Measurements from ENCODE around the gene DHRS7B.

The DHRS7B gene

DNA sequence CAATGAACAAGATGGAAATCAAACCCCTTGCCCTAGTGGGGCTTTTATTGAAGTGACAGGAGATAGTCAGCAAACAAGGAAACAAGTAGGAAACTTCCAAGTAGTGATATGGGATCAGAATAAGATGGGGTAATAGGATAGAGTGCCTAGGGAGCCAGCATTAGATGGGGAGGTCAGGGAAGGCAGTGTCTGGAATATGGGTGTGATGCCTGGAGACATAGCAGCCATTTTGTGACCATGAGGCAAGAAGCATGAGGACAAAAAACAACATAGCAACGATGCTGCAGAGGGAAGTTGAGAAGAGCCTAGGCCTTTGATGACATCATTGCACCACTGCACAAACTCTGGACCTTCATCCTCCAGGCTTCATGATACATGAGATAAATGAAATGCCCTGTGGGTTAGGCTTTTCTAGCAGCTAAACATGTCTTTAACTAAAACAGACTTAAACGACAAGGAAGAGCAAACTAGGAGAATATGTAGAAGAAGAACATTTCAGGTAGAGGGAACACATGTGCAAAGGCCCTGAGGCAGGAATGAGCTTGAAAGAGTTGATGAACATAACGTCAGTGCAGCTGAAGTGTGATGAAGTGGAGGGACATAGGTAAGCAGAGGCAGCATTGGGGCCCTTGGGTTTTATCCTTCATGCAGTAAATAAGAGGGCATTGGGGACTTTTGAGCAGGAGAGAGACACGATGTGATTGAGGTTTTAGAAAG is 105.4 kb downstream of the DHRS7B start:
- no peak overlapping the region for H3K4me3 Mint-ChIP-seq

DNA sequence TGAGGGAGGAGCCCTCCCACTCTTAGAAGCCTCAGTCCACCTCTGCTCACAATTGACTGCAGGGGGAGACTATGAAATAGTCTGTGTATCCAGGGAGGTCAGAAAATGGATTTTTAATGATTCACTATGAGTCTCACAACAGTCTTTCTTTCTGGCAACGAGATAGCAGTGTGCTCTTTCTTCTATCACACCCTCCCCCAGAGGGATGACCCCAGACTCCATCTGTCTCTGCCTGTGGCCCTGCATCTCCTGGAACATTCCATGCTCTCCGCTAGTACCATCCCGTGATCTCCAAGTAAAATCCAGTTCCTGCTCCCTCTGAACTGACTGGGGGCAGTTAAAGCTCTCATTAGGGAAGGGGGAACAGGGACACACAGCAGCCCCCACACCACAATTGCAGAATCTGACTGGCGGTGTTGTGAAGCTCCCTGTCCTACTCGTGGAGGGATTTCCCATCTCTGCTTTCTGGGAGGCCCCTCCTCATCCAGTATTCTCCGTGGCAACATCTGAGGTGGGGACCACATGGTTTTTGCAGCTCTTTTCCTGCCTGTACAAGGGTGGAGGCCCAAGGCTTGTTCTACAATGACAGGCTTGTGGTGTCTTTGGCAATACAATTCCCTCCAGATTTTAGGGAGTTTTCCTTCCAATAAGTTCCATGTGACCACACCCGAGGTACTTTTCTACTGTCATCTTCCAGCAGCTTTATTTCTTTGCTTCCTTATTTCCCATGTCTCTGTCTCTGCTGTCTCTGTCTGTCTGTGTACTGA is 107.0 kb downstream of the DHRS7B start:
- Mint-ChIP-seq H3K27ac (no peak overlapping the region), H3K36me3 (ENCODE audit: low read depth) (peaks cover 5% of the 10 kb centered on the region), H3K27me3 (ENCODE audit: low read depth) (no peaks in the 10 kb centered on the region), H3K4me3 (no peak overlapping the region), H3K9me3 (peaks cover 6% of the 10 kb centered on the region), H3K4me1 (ENCODE audit: low read depth) (no peaks in the 10 kb centered on the region)

More for the DNA sequence above, 105.4 kb downstream of the DHRS7B start:
- H3K27me3 Mint-ChIP-seq (ENCODE audit: low read depth): no peaks in the 10 kb centered on the region
- H3K4me1 Mint-ChIP-seq (ENCODE audit: low read depth): no peaks in the 10 kb centered on the region
- H3K27ac Mint-ChIP-seq: no peak overlapping the region
- H3K9me3 Mint-ChIP-seq: peaks cover 6% of the 10 kb centered on the region
- peaks cover 5% of the 10 kb centered on the region for H3K36me3 Mint-ChIP-seq (ENCODE audit: low read depth)

- Mint-ChIP-seq H3K27ac (peak overlapping the region; percentile 26), H3K4me3 (no peak overlapping the region), H3K9me3 (peaks cover 6% of the 10 kb centered on the region), H3K27me3 (ENCODE audit: low read depth) (no peaks in the 10 kb centered on the region), H3K36me3 (ENCODE audit: low read depth) (peaks cover 5% of the 10 kb centered on the region), H3K4me1 (ENCODE audit: low read depth) (no peaks in the 10 kb centered on the region)
Measured at GRCh38 chr17:21235921-21236320, 109.2 kb downstream of the DHRS7B start.

DNA sequence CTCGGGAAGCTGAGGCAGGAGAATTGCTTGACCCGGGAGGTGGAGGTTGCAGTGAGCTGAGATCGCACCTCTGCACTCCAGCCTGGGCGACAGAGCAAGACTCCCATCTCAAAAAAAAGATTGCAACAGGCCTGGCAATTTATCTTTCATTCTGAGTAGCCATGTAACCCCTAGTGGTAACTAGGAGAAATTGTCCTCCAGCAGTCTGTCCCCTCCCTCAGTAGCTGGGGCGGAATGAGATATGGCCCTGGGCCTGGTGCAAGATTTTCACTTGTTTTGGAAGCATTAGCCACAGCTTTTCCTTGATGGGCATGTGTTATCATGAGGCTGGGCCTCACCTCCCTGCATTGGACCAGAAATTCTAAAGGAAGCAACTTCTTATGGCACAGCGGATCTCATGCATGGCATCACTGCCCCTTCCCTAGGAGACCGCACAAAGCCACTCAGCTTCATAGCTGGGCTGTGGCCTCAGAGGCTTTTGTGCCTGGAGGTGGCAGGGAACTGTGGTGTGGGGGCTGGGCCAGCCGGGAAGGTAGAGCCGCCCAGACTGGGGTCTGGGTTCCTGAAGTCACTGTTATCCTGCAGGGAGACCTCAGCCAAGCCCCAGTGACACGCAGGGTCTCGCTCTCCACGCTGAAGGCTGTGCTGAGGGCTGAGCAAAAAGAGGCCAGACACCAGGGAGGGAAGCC is 113.1 kb downstream of the DHRS7B start:
- Mint-ChIP-seq H3K4me1 (ENCODE audit: low read depth) (no peaks in the 10 kb centered on the region), H3K36me3 (ENCODE audit: low read depth) (no peaks in the 10 kb centered on the region), H3K4me3 (no peak overlapping the region), H3K27me3 (ENCODE audit: low read depth) (no peaks in the 10 kb centered on the region), H3K27ac (no peak overlapping the region), H3K9me3 (no peaks in the 10 kb centered on the region)

DNA sequence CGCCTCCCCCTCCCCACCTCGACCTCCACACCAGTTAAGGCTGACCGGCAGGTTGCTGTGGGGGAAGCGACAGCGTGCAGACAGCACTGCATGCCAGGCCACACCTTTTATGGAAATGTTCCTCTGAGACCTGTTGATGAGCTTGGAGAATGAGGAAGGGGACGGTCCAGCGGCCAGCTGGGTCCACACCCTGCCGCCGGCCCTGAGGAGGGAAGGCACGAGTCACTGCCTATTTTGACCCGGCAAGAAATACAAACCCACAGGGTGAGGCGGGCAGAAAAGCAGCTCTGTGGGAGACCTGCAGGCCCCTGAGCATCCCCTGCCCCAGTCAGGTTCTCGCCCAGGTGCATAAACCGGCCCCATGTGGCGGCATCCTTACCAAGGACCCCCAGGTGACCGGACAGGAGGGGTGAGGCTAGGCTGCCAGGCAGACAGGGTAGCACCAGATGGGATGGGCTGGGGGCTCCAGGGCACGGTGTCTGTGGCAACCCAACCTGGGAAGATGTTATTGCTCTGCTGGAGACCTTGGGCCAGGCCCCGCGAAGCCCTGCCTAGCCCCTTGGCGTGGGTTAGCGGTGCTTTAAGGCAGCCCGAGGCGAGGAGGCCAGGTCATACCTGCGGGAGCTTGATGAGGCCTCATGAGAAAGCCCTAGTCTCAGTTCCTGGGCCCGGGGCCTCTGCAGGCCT is 113.7 kb downstream of the DHRS7B start:
- Mint-ChIP-seq H3K4me1 (ENCODE audit: low read depth) (no peaks in the 10 kb centered on the region), H3K27me3 (ENCODE audit: low read depth) (no peaks in the 10 kb centered on the region), H3K4me3 (no peak overlapping the region), H3K36me3 (ENCODE audit: low read depth) (no peaks in the 10 kb centered on the region), H3K27ac (no peak overlapping the region), H3K9me3 (no peaks in the 10 kb centered on the region)

Data from T-helper 1 cell treated with Interleukin-12 subunit alpha and Interleukin-12 subunit beta and Interleukin-4 antibody, amounts not matched to agents 30 μg/mL and 1 μg/mL, for 36 hours (primary cell).